Adrenal gland (tissue), 12 donors: ENCODE data around the gene FAM53B. TPM values are rescaled to one million over a fixed set of nuclear protein-coding genes. Genes with fewer than 3 reads are reported as not detected.

Experiments
- DNase-seq, 7 donors: peaks; one replicate each; pipeline ENCODE4 v3.0.0-alpha.2; 2019 to 2020
- H3K27ac ChIP-seq, 5 donors: fragments of 200-600 bp; sonication (generic) in 4 of 5; 1 replicate in 3 of 5; 2 replicates in 2 of 5; pipeline versions ENCODE4 v1.5.1 to v1.8.0; 2016 to 2020; ENCODE audit warnings: mild to moderate bottlenecking in 1 of 5
- H3K27me3 ChIP-seq: fragments of 200-600 bp; 2 replicates; pipeline ENCODE4 v1.8.0; 2021
- H3K36me3 ChIP-seq, 2 donors: fragments of 200-600 bp; replicated peaks in 1 of 2; 1 replicate in 1 of 2; 2 replicates in 1 of 2; pipeline versions ENCODE4 v1.5.1 to v1.8.0; 2018 to 2022
- H3K4me1 ChIP-seq, 2 donors: fragments of 200-600 bp; replicated peaks in 1 of 2; 1 replicate in 1 of 2; 2 replicates in 1 of 2; pipeline versions ENCODE4 v1.5.1 to v1.8.0; 2018 to 2021
- H3K4me3 ChIP-seq, 4 donors: fragments of 200-600 bp; sonication (generic) in 3 of 4; one replicate each; pipeline ENCODE4 v1.5.1; 2016 to 2018
- H3K9me3 ChIP-seq, 3 donors: fragments of 200-600 bp; sonication (generic) in 1 of 3; replicated peaks in 1 of 3; 1 replicate in 2 of 3; 2 replicates in 1 of 3; pipeline versions ENCODE4 v1.5.1 to v1.8.0; 2016 to 2021
- CTCF ChIP-seq, 6 experiments: fragments of 450-650 bp in 4 of 6; fragments of 200-600 bp in 2 of 6; sonication (generic) in 1 of 6; IDR thresholded peaks; 1 replicate in 5 of 6; 2 replicates in 1 of 6; pipeline versions ENCODE4 v1.5.1 to v1.8.0; 2016 to 2021; ENCODE audit warnings: antibody characterized with exemption in 6 of 6, mild to moderate bottlenecking in 2 of 6, moderate library complexity in 1 of 6
- POLR2A ChIP-seq, 2 donors: fragments of 450-650 bp; IDR thresholded peaks; one replicate each; pipeline ENCODE4 v1.6.1; 2017; ENCODE audit warnings: antibody characterized with exemption in 2 of 2, mild to moderate bottlenecking in 2 of 2, moderate library complexity in 1 of 2
- WGBS, 4 donors: extraction: QIAGEN DNeasy Blood & Tissue Kit in 2 of 4; methylation state at CpG; one replicate each; pipeline versions ENCODE4 v1.1.5 to v1.1.7; 2013 to 2017; 5-methylcytosine and 5-hydroxymethylcytosine counted together
- intact Hi-C, 2 donors: fragments of 100-400 bp; cut with DNase I; formaldehyde crosslinking; loops; one replicate each; pipeline versions ENCODE4 v1.14.1 to v1.15.0; 2022 to 2023
- polyA plus RNA-seq, 3 donors: library from polyadenylated mRNA; stranded (reverse); fragments of 200-250 nt in 2 of 3; fragments of 350-450 nt in 1 of 3; fragmentation: Illumina TruSeq in 1 of 3; extraction: RNeasy Lipid Tissue Mini Kit (QIAGEN cat#74804) in 1 of 3; gene quantifications; one replicate each; pipeline ENCODE4 v1.2.3, GENCODE V29; 2013 to 2014
- total RNA-seq, 9 donors: library from RNA; depleted of rRNA in 4 of 9; stranded (reverse); fragments of >200 nt in 4 of 9; fragments of 120-200 nt in 1 of 9; fragmentation: NEBNext Ultra II Directional in 1 of 9; extraction: Animal tissue kit (Norgen Biotek cat#: 25700) in 1 of 9; gene quantifications; one replicate each; pipeline versions ENCODE4 v1.1.0 to v1.2.4, GENCODE V29; 2013 to 2023
- donor health status: healthy with polysubstance abuse.
- donor health status: Bipolar disorder and iron deficiency.
- donor health status: DM: yes; HTN: yes; CAD: no.
- donor health status: DM: no; HTN: no; CAD: no.
- donor health status: DM: no; HTN: no; CAD: no.
- donor health status: DM: yes; HTN: yes; CAD: no.

Gene FAM53B
- total and polyA plus RNA-seq, 12 donors, result 15.1 to 90.9 (median 65.5) TPM

- Histone ChIP-seq H3K27ac (peak overlapping the region in 3 of 5 donors; percentile 35 to 87 (median 36)), H3K4me3 (no peak overlapping the region), H3K4me1 (peaks cover 47 to 81% of the 10 kb centered on the region in 2 donors), H3K27me3 (no peaks in the 10 kb centered on the region), H3K9me3 (no peaks in the 10 kb centered on the region), H3K36me3 (peaks cover 0 to 6% of the 10 kb centered on the region in 2 donors)
- 50 to 80% (median 76%) methylated on average over 2 to 14 of the region's 14 CpGs for WGBS, 4 donors
- intact Hi-C loops, result no loop called here
- DNase-seq, result no peak
- no peak for TF ChIP-seq POLR2A (IDR thresholded peaks at IDR 0.05)
These were observed 92.7 kb downstream of the FAM53B start for GRCh38 chr10:124651402-124651891.

DNA sequence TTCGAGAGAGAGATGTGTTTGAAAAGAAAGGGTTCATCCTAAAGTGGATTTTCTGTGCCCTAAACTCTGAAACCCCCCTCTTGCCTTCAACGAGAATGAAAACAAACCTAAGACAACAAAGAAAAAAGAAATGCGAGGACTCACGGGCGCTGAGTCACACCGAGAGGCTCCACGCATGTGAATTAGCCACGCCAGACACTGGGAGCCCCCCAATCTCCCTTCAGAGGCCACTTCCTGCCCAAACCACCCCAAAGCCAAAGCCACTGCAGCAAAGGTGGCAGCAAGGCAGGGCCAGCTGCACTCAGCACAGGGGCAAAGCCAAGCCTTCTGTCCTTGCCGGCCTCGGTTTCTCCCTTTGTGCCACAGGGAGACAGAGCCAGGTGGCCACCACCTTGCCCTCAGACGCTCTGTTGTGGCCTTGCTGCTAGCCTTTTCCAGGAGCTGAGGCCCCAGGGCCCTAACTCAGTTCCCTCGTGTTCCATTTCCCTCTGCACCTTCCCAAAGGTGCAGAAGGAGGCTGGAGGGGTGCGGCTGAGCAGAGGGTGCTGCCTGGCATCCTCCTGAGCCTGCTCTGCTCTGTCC, 93.3 kb downstream of the FAM53B start:
- intact Hi-C loops, result no loop called here
- H3K9me3 ChIP-seq, result no peaks in the 10 kb centered on the region
- H3K36me3 ChIP-seq, result peaks cover 0 to 1% of the 10 kb centered on the region in 2 donors
- no peaks in the 10 kb centered on the region for H3K27me3 ChIP-seq
- peaks cover 52 to 86% of the 10 kb centered on the region in 2 donors for H3K4me1 ChIP-seq
- WGBS, 4 donors, result 74 to 83% (median 78%) methylated on average over 10 to 13 of the region's 13 CpGs
- DNase-seq, result no peak
- no peak overlapping the region for H3K4me3 ChIP-seq
- H3K27ac ChIP-seq, result peak overlapping the region in 4 of 5 donors; percentile 14 to 93 (median 61)
- no peak for TF ChIP-seq CTCF (IDR thresholded peaks at IDR 0.05)
- TF ChIP-seq POLR2A (IDR thresholded peaks at IDR 0.05), result no peak

DNA sequence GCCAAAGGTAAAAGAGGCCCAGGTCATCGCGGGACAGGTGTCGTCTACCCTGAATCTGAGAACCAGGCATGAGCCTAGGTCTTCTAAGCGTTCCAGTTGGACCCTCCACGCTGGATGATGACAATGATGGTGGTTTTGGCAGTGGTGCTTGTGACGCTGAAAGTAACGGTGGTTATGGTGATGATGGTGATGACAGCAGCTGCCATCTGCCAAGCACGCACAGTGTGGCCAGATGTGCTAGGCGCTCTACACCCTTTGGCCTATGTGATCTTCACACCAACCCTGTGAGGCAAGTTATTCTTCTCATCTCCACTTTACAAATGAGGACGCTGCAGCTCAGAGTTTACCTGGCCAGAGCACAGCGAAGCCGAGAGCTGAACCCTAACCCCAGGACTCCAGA, 93.9 kb downstream of the FAM53B start:
- no peaks in the 10 kb centered on the region for H3K9me3 ChIP-seq
- H3K27ac ChIP-seq, result peak overlapping the region in 3 of 5 donors; percentile 35 to 93 (median 87)
- TF ChIP-seq CTCF (IDR thresholded peaks at IDR 0.05) (no peak), POLR2A (IDR thresholded peaks at IDR 0.05) (no peak)
- H3K4me3 ChIP-seq, result no peak overlapping the region
- 94 to 98% (median 96%) methylated on average over 12 of the region's 12 CpGs for WGBS, 4 donors
- intact Hi-C loops, result no loop called here
- H3K27me3 ChIP-seq, result no peaks in the 10 kb centered on the region
- no peaks in the 10 kb centered on the region for H3K36me3 ChIP-seq
- H3K4me1 ChIP-seq, result peaks cover 57 to 91% of the 10 kb centered on the region in 2 donors
- no peak for DNase-seq

GRCh38 chr10:124649214-124649613, 95.0 kb downstream of the FAM53B start:
- no peaks in the 10 kb centered on the region for H3K9me3 ChIP-seq
- peak overlapping the region in 4 of 5 donors; percentile 55 to 93 (median 87) for H3K27ac ChIP-seq
- WGBS, 4 donors, result 41 to 62% (median 48%) methylated on average over 4 to 5 of the region's 5 CpGs
- H3K27me3 ChIP-seq, result no peaks in the 10 kb centered on the region
- DNase-seq, result peak in 4 of 7 donors; percentile 45 to 67 (median 46)
- TF ChIP-seq POLR2A (IDR thresholded peaks at IDR 0.05) (no peak), CTCF (IDR thresholded peaks at IDR 0.05) (no peak)
- intact Hi-C loops, result loop anchor here in 1 of 2 donors (10.0 kb wide), 1 partner anchor 86 kb away; no protein-coding TSS in a partner anchor
- no peaks in the 10 kb centered on the region for H3K36me3 ChIP-seq
- H3K4me3 ChIP-seq, result no peak overlapping the region
- peaks cover 57 to 91% of the 10 kb centered on the region in 2 donors for H3K4me1 ChIP-seq
